Fibroblast of lung (primary cell): Measurements from ENCODE around the gene ASPDH. TPM values are rescaled to one million over a fixed set of nuclear protein-coding genes. Genes with fewer than 3 reads are reported as not detected.

Source experiments
- DNase-seq, 2 donors: peaks; one replicate each; pipeline versions ENCODE4 v3.0.0 to v3.0.0-alpha.2; 2010; ENCODE audit warnings: low read depth in 2 of 2
- H2AFZ ChIP-seq: 2 replicates; pipeline ENCODE4 v1.5.1; 2012; ENCODE audit warnings: low read length, control low read depth, inconsistent platforms
- H3K27ac ChIP-seq: 2 replicates; pipeline ENCODE4 v1.5.1; 2011; ENCODE audit warnings: low read length, control low read depth; ENCODE audit not compliant: insufficient read depth
- H3K27me3 ChIP-seq: 2 replicates; pipeline ENCODE4 v1.5.1; 2011; ENCODE audit warnings: mild to moderate bottlenecking, low read length; ENCODE audit not compliant: control insufficient read depth, insufficient read depth
- H3K36me3 ChIP-seq: 2 replicates; pipeline ENCODE4 v1.5.1; 2011; ENCODE audit warnings: low read length; ENCODE audit not compliant: control insufficient read depth, insufficient read depth
- H3K4me1 ChIP-seq: 2 replicates; pipeline ENCODE4 v1.5.1; 2011; ENCODE audit warnings: low read length; ENCODE audit not compliant: control insufficient read depth, insufficient read depth; ENCODE audit errors: extremely low read depth
- H3K4me2 ChIP-seq: 2 replicates; pipeline ENCODE4 v1.5.1; 2011; ENCODE audit warnings: low read length, control low read depth; ENCODE audit not compliant: insufficient read depth; ENCODE audit errors: extremely low read depth
- H3K4me3 ChIP-seq, 4 experiments: fragments of 200-600 bp in 1 of 4; sonication (generic) in 1 of 4; replicated peaks in 1 of 4; 2 replicates each; pipeline ENCODE4 v1.5.1; 2011 to 2016; ENCODE audit warnings: low read length in 4 of 4, low read depth in 3 of 4, mild to moderate bottlenecking in 3 of 4, control low read depth in 2 of 4, inconsistent platforms in 1 of 4, mixed read lengths in 1 of 4; ENCODE audit not compliant: insufficient read depth in 1 of 4; ENCODE audit errors: control extremely low read depth in 1 of 4
- H3K79me2 ChIP-seq: 2 replicates; pipeline ENCODE4 v1.5.1; 2012; ENCODE audit warnings: mild to moderate bottlenecking, low read length, inconsistent platforms; ENCODE audit not compliant: control insufficient read depth, insufficient read depth
- H3K9ac ChIP-seq: 2 replicates; pipeline ENCODE4 v1.5.1; 2011; ENCODE audit warnings: mild to moderate bottlenecking, low read length, control low read depth; ENCODE audit not compliant: insufficient read depth
- H3K9me3 ChIP-seq: 2 replicates; pipeline ENCODE4 v1.5.1; 2012; ENCODE audit warnings: low read depth, low read length; ENCODE audit not compliant: control insufficient read depth, insufficient read depth
- H4K20me1 ChIP-seq: 2 replicates; pipeline ENCODE4 v1.5.1; 2011; ENCODE audit warnings: low read length; ENCODE audit not compliant: control insufficient read depth, insufficient read depth; ENCODE audit errors: extremely low read depth
- EZH2 ChIP-seq: IDR thresholded peaks from 2 replicates; pipeline ENCODE4 v1.5.1; 2012; ENCODE audit warnings: low read length, control low read depth, mild to moderate bottlenecking; ENCODE audit errors: missing control alignments
- polyA plus RNA-seq, 2 donors: library from polyadenylated mRNA; depleted of rRNA in 1 of 2; stranded (reverse) in 1 of 2; unstranded in 1 of 2; fragments of >200 nt; gene quantifications; 2 replicates each; pipeline ENCODE4 v1.2.1, GENCODE V29; 2011 to 2012; ENCODE audit warnings: missing spikeins in 1 of 2
- total RNA-seq: library from RNA; depleted of rRNA; stranded (reverse); fragments of >200 nt; gene quantifications from 2 replicates; pipeline ENCODE4 v1.2.1, GENCODE V29; 2014
- TF ChIP-seq, protein P1 (sequence below), 2 donors: IDR thresholded peaks in 1 of 2; conservative IDR thresholded peaks in 1 of 2; 1 replicate in 1 of 2; 2 replicates in 1 of 2; pipeline ENCODE4 v1.5.1; 2011 to 2012; ENCODE audit warnings: low read length in 2 of 2, control low read depth in 1 of 2, inconsistent platforms in 1 of 2, low read depth in 1 of 2, mild to moderate bottlenecking in 1 of 2

Gene ASPDH
- total and polyA plus RNA-seq, 2 donors (not counting 1 experiment from before 2014, with no cell fraction given), result not detected

GRCh38 chr19:50551034-50551714, 37.5 kb upstream of the ASPDH start:
- H2AFZ ChIP-seq, result no peak overlapping the region
- no peaks in the 10 kb centered on the region for H3K9me3 ChIP-seq
- H3K9ac ChIP-seq, result no peak overlapping the region
- H3K27me3 ChIP-seq, result no peaks in the 10 kb centered on the region
- H4K20me1 ChIP-seq, result no peaks in the 10 kb centered on the region
- no peak for DNase-seq
- H3K4me3 ChIP-seq, result no peak overlapping the region
- H3K36me3 ChIP-seq, result no peaks in the 10 kb centered on the region
- H3K79me2 ChIP-seq, result no peaks in the 10 kb centered on the region
- no peak for TF ChIP-seq EZH2
- TF ChIP-seq, protein P1, sequence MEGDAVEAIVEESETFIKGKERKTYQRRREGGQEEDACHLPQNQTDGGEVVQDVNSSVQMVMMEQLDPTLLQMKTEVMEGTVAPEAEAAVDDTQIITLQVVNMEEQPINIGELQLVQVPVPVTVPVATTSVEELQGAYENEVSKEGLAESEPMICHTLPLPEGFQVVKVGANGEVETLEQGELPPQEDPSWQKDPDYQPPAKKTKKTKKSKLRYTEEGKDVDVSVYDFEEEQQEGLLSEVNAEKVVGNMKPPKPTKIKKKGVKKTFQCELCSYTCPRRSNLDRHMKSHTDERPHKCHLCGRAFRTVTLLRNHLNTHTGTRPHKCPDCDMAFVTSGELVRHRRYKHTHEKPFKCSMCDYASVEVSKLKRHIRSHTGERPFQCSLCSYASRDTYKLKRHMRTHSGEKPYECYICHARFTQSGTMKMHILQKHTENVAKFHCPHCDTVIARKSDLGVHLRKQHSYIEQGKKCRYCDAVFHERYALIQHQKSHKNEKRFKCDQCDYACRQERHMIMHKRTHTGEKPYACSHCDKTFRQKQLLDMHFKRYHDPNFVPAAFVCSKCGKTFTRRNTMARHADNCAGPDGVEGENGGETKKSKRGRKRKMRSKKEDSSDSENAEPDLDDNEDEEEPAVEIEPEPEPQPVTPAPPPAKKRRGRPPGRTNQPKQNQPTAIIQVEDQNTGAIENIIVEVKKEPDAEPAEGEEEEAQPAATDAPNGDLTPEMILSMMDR (conservative IDR thresholded peaks at IDR 0.05 in 1 of 2, IDR thresholded peaks at IDR 0.05 in 1 of 2; ENCODE audit: low read depth in 1 of 2, low read length in 2 of 2), result no peak
- H3K27ac ChIP-seq, result no peak overlapping the region
- no peaks in the 10 kb centered on the region for H3K4me1 ChIP-seq
- no peak overlapping the region for H3K4me2 ChIP-seq

GRCh38 chr19:50550594-50550966, 36.9 kb upstream of the ASPDH start:
- Histone ChIP-seq H3K9ac (no peak overlapping the region), H2AFZ (no peak overlapping the region), H3K36me3 (no peaks in the 10 kb centered on the region), H3K4me2 (no peak overlapping the region), H3K4me1 (no peaks in the 10 kb centered on the region), H3K27me3 (no peaks in the 10 kb centered on the region), H3K4me3 (no peak overlapping the region), H3K79me2 (no peaks in the 10 kb centered on the region), H4K20me1 (no peaks in the 10 kb centered on the region), H3K27ac (no peak overlapping the region), H3K9me3 (no peaks in the 10 kb centered on the region)
- TF ChIP-seq, protein P1 (conservative IDR thresholded peaks at IDR 0.05 in 1 of 2, IDR thresholded peaks at IDR 0.05 in 1 of 2; ENCODE audit: low read depth in 1 of 2, low read length in 2 of 2), result no peak
- no peak for TF ChIP-seq EZH2
- no peak for DNase-seq

DNA sequence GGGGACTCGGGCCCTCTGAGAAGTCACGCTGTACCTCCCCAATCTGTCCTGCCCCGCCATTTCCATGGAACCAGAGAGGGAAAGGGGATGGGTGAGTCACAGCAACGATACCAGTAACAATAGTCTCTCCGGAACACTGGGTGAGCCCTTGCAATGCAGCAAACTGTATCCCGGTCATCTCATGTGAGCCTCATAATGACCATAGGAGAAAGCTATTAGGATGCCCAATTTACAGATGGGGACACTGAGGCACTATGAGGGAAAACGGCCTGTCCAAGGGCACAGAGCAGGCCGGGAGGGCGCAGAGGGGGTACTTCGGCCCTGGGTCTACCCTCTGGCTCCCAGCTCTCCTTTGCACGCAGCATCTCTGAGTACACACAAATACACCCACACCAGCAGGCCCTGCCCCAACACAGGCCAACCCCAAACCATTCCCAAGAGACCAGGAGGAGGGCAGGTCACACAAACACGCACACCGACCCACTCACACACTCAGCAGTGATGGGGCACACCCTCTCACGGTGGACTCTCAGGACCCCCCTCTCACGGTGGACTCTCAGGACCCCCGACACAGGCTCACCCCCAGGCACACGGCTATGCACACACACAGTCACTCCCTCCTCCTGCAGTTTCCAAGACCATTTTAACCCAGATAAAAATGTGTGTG, 36.3 kb upstream of the ASPDH start:
- Histone ChIP-seq H3K9ac (no peak overlapping the region), H3K4me2 (no peak overlapping the region), H3K4me1 (no peaks in the 10 kb centered on the region), H4K20me1 (no peaks in the 10 kb centered on the region), H3K4me3 (no peak overlapping the region), H3K79me2 (no peaks in the 10 kb centered on the region), H3K36me3 (no peaks in the 10 kb centered on the region), H2AFZ (no peak overlapping the region), H3K27me3 (no peaks in the 10 kb centered on the region), H3K9me3 (no peaks in the 10 kb centered on the region), H3K27ac (no peak overlapping the region)
- TF ChIP-seq, protein P1 (conservative IDR thresholded peaks at IDR 0.05 in 1 of 2, IDR thresholded peaks at IDR 0.05 in 1 of 2; ENCODE audit: low read depth in 1 of 2, low read length in 2 of 2), result no peak
- peak; percentile 59 for TF ChIP-seq EZH2
- DNase-seq, result no peak
